ENCODE data around the gene SRPK2. TPM values are rescaled to one million over a fixed set of nuclear protein-coding genes. Genes with fewer than 3 reads are reported as not detected.

SRPK2 gene
- total RNA-seq, 2 donors from 2014 or later = 60.3 to 76.2 TPM

GRCh38 chr7:105346593-105347322 is 42.0 kb downstream of the SRPK2 start:
- no peak overlapping the region for H3K27ac Mint-ChIP-seq
- Histone ChIP-seq H3K4me3 (ENCODE audit: low read length) (no peak overlapping the region), H3K36me3 (ENCODE audit: control insufficient read depth, insufficient read depth, low read length) (no peaks in the 10 kb centered on the region), H3K9me3 (ENCODE audit: control insufficient read depth, low read length) (no peaks in the 10 kb centered on the region), H3K27ac (ENCODE audit: low read depth, low read length) (no peak overlapping the region), H3K4me1 (ENCODE audit: control insufficient read depth, insufficient read depth, low read length) (no peaks in the 10 kb centered on the region), H3K27me3 (ENCODE audit: control insufficient read depth, insufficient read depth, low read length, poor library complexity, severe bottlenecking) (no peaks in the 10 kb centered on the region), H3K9ac (ENCODE audit: extremely low read depth, low read length, poor library complexity, severe bottlenecking) (no peak overlapping the region)
- H3K4me3 Mint-ChIP-seq = no peak overlapping the region
- 95 to 96% methylated on average over 8 to 9 of the region's 10 CpGs for WGBS, 2 experiments (ENCODE audit: insufficient coverage in 1 of 2, insufficient read length in 1 of 2)
- no peaks in the 10 kb centered on the region for H3K27me3 Mint-ChIP-seq (ENCODE audit: insufficient read depth)
- no peaks in the 10 kb centered on the region for H3K9me3 Mint-ChIP-seq
- TF ChIP-seq, protein P1, sequence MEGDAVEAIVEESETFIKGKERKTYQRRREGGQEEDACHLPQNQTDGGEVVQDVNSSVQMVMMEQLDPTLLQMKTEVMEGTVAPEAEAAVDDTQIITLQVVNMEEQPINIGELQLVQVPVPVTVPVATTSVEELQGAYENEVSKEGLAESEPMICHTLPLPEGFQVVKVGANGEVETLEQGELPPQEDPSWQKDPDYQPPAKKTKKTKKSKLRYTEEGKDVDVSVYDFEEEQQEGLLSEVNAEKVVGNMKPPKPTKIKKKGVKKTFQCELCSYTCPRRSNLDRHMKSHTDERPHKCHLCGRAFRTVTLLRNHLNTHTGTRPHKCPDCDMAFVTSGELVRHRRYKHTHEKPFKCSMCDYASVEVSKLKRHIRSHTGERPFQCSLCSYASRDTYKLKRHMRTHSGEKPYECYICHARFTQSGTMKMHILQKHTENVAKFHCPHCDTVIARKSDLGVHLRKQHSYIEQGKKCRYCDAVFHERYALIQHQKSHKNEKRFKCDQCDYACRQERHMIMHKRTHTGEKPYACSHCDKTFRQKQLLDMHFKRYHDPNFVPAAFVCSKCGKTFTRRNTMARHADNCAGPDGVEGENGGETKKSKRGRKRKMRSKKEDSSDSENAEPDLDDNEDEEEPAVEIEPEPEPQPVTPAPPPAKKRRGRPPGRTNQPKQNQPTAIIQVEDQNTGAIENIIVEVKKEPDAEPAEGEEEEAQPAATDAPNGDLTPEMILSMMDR (conservative IDR thresholded peaks at IDR 0.05) = no peak
- no peaks in the 10 kb centered on the region for H3K36me3 Mint-ChIP-seq (ENCODE audit: low read depth)
- DNase-seq = no peak
- H3K4me1 Mint-ChIP-seq = peaks cover 30% of the 10 kb centered on the region

DNA sequence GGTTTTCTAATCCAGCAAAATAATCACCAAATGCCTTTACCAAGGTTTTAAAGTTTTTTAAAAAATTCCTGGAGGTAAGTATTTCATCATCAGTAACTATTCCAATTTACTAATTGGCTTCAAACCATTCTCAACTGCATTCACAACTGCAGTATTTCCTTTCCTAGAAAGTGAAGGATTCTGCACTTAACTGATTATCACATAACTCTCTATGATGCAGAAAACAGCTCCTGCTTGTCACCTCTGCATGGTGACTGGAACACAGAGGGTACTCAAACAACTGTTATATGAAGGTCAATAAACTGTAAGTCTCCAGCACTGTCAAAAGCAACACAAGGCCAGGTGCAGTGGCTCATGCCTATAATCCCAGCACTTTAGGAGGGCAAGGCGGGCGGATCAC is 42.6 kb downstream of the SRPK2 start:
- Mint-ChIP-seq H3K27me3 (ENCODE audit: insufficient read depth) (no peaks in the 10 kb centered on the region), H3K4me1 (peaks cover 29% of the 10 kb centered on the region), H3K27ac (no peak overlapping the region), H3K4me3 (no peak overlapping the region), H3K36me3 (ENCODE audit: low read depth) (no peaks in the 10 kb centered on the region), H3K9me3 (no peaks in the 10 kb centered on the region)
- no peak overlapping the region for H3K9ac ChIP-seq (ENCODE audit: extremely low read depth, low read length, poor library complexity, severe bottlenecking)
- H3K4me3 ChIP-seq (ENCODE audit: low read length) = no peak overlapping the region
- WGBS, 2 experiments (ENCODE audit: insufficient coverage in 1 of 2, insufficient read length in 1 of 2) = 97% methylated on average over 2 of the region's 2 CpGs; no CpG with 5 or more reads in 1 of the 2 experiments
- no peaks in the 10 kb centered on the region for H3K4me1 ChIP-seq (ENCODE audit: control insufficient read depth, insufficient read depth, low read length)
- TF ChIP-seq, protein P1 (conservative IDR thresholded peaks at IDR 0.05) = no peak
- H3K27me3 ChIP-seq (ENCODE audit: control insufficient read depth, insufficient read depth, low read length, poor library complexity, severe bottlenecking) = no peaks in the 10 kb centered on the region
- no peaks in the 10 kb centered on the region for H3K36me3 ChIP-seq (ENCODE audit: control insufficient read depth, insufficient read depth, low read length)
- DNase-seq = no peak
- H3K27ac ChIP-seq (ENCODE audit: low read depth, low read length) = no peak overlapping the region
- no peaks in the 10 kb centered on the region for H3K9me3 ChIP-seq (ENCODE audit: control insufficient read depth, low read length)

DNA sequence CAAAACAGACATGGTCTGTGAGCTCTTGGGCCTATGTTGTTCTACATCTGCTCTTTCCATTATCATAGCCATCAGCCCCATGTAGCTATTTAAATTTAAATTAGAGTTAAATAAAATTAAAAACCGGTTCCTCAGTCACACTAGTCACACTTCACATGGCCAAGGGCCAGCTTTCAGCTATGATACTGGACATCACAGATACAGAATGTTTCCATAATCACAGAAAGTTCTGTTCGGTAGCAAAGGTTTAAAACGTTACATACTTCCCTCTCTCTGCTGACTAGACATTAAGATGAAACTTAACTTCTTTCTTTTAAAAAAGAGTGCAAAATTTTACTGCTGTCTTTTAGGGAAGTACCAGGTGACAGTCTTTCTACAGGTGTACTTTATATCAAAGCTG is 43.0 kb downstream of the SRPK2 start:
- Histone ChIP-seq H3K9me3 (ENCODE audit: control insufficient read depth, low read length) (no peaks in the 10 kb centered on the region), H3K4me1 (ENCODE audit: control insufficient read depth, insufficient read depth, low read length) (no peaks in the 10 kb centered on the region), H3K27me3 (ENCODE audit: control insufficient read depth, insufficient read depth, low read length, poor library complexity, severe bottlenecking) (no peaks in the 10 kb centered on the region), H3K4me3 (ENCODE audit: low read length) (no peak overlapping the region), H3K9ac (ENCODE audit: extremely low read depth, low read length, poor library complexity, severe bottlenecking) (no peak overlapping the region), H3K36me3 (ENCODE audit: control insufficient read depth, insufficient read depth, low read length) (no peaks in the 10 kb centered on the region), H3K27ac (ENCODE audit: low read depth, low read length) (no peak overlapping the region)
- DNase-seq = no peak
- H3K4me1 Mint-ChIP-seq = peaks cover 25% of the 10 kb centered on the region
- TF ChIP-seq, protein P1 (conservative IDR thresholded peaks at IDR 0.05) = no peak
- H3K27me3 Mint-ChIP-seq (ENCODE audit: insufficient read depth) = no peaks in the 10 kb centered on the region
- 73% methylated on average over 3 of the region's 3 CpGs; no CpG with 5 or more reads in 1 of the 2 experiments for WGBS, 2 experiments (ENCODE audit: insufficient coverage in 1 of 2, insufficient read length in 1 of 2)
- H3K9me3 Mint-ChIP-seq = no peaks in the 10 kb centered on the region
- H3K4me3 Mint-ChIP-seq = no peak overlapping the region
- H3K36me3 Mint-ChIP-seq (ENCODE audit: low read depth) = no peaks in the 10 kb centered on the region
- no peak overlapping the region for H3K27ac Mint-ChIP-seq
